ENCODE results near the gene GHR.
A peak's percentile ranks its signal among the peaks of the same experiment; 100 is the strongest.

The GHR gene

DNA sequence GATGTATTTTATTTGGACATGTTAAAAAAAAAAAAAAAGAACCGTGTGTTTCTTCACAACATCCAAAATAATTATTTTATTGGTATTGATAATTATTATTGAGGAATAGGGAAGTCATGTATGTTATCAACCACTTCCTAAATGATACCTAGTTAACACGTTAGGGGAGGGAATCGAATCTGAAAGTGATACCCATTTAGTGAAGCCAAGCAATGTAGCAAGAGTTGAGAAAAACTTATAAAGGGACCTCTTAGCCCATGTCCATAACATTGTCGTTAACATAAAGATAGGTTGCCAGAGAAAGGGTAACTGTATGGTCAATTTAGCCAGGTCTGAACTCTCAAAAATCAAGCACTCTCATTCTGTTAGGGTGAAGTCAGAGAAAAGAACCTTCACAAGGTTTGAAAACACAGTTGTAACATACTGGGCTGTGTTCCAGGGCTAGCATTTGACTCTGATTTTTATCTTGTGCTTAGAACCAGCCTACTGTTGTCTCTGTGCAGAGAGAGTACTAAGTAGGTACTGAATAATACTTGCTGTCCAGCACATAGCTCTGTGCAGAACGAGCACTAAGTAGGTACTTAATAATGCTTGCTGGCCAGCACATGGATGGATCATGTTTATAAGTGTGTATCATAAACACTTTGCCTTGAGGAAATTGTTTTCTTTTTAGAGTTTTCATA is 60.4 kb downstream of the GHR start:
- TF ChIP-seq, protein P1, sequence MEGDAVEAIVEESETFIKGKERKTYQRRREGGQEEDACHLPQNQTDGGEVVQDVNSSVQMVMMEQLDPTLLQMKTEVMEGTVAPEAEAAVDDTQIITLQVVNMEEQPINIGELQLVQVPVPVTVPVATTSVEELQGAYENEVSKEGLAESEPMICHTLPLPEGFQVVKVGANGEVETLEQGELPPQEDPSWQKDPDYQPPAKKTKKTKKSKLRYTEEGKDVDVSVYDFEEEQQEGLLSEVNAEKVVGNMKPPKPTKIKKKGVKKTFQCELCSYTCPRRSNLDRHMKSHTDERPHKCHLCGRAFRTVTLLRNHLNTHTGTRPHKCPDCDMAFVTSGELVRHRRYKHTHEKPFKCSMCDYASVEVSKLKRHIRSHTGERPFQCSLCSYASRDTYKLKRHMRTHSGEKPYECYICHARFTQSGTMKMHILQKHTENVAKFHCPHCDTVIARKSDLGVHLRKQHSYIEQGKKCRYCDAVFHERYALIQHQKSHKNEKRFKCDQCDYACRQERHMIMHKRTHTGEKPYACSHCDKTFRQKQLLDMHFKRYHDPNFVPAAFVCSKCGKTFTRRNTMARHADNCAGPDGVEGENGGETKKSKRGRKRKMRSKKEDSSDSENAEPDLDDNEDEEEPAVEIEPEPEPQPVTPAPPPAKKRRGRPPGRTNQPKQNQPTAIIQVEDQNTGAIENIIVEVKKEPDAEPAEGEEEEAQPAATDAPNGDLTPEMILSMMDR (conservative IDR thresholded peaks at IDR 0.05; ENCODE audit: low read depth), result no peak
- H3K27ac ChIP-seq, result no peak overlapping the region
- CTCF ChIA-PET, result no interaction called here
- DNase-seq (ENCODE audit: low spot score), result no peak
- POLR2A ChIA-PET (ENCODE audit: low non-redundant PET), result no interaction called here

DNA sequence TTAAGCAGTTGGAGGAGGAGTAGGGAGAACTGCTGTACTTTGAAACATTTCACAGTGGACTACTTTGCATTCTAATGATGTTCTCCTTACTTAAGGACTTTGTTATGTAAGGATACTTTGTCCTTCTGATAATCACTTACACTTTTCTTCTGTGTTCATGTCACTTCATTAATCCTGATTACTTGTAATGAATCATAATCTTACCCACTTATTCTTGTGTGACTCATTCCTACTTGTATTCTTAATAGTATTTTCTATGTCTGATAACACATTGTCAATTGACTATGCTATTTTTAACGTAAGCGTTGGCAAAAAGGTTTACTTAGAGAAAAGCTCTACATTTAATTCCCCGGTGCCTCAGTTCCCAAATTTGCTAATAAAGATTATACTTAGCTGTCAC is 63.8 kb downstream of the GHR start:
- ChIA-PET CTCF (no interaction called here), POLR2A (ENCODE audit: low non-redundant PET) (no interaction called here)
- DNase-seq (ENCODE audit: low spot score), result no peak
- H3K27ac ChIP-seq, result no peak overlapping the region
- TF ChIP-seq, protein P1 (conservative IDR thresholded peaks at IDR 0.05; ENCODE audit: low read depth), result no peak

DNA sequence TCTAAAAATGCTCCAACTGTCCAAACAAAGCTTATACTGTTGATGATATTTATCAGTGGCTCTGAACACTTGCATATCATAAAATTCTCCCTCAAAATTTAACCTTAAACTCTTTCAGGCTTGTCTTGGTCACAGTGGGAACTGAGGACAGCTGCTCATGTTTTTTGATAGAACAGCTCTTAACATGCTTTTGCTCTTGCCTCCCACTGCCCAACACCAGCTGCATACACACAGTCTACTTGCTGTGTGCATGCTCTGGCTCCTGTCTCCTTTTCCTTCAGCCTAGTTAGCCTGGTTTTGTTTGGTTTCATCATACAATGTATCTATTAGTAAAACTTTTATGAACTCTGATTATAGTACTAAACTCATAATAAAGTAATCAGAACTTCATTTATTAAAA is 64.6 kb downstream of the GHR start:
- H3K27ac ChIP-seq, result no peak overlapping the region
- DNase-seq (ENCODE audit: low spot score), result no peak
- ChIA-PET CTCF (no interaction called here), POLR2A (ENCODE audit: low non-redundant PET) (no interaction called here)
- TF ChIP-seq, protein P1 (conservative IDR thresholded peaks at IDR 0.05; ENCODE audit: low read depth), result no peak

DNA sequence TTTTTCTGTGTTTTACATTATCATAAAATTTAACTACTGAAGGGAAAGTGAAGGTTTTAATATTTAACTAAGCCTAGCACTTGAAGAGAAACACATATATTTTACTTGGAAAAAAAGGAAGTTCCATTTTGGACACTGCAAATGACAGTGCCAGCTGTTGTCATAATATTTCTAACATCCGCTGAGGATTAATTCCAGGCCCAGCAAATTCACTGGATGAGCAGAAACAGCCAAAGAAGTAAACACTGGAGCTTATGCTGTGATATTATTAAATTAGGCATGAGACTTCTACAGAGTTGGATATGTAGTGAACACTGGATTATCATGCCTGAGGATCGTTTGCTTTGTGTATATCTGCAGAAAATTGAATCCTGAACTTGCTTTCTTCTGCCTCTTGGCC is 67.6 kb downstream of the GHR start:
- DNase-seq (ENCODE audit: low spot score), result no peak
- ChIA-PET POLR2A (ENCODE audit: low non-redundant PET) (no interaction called here), CTCF (no interaction called here)
- TF ChIP-seq, protein P1 (conservative IDR thresholded peaks at IDR 0.05; ENCODE audit: low read depth), result no peak
- no peak overlapping the region for H3K27ac ChIP-seq

DNA sequence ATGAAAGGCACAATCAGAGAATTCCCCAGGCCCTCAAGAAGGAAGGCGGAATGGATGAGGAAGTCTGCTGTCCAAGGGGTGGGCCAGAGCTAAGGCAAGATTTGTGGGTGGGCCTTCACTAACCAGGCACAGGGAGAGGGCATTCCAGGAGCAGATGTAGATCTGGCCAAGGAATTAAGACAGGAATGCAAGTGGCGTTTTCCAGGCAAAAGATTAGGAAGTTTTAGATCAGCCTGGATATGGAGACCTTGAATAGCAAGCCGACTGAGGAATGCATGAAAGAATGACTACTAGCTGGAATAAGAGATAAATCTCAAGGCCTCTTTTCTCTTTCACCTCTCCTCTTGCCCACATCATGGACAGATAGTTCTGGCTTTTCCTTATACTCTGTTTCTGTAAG is 68.5 kb downstream of the GHR start:
- H3K27ac ChIP-seq, result no peak overlapping the region
- no peak for DNase-seq (ENCODE audit: low spot score)
- TF ChIP-seq, protein P1 (conservative IDR thresholded peaks at IDR 0.05; ENCODE audit: low read depth), result no peak
- POLR2A ChIA-PET (ENCODE audit: low non-redundant PET), result no interaction called here
- CTCF ChIA-PET, result no interaction called here

DNA sequence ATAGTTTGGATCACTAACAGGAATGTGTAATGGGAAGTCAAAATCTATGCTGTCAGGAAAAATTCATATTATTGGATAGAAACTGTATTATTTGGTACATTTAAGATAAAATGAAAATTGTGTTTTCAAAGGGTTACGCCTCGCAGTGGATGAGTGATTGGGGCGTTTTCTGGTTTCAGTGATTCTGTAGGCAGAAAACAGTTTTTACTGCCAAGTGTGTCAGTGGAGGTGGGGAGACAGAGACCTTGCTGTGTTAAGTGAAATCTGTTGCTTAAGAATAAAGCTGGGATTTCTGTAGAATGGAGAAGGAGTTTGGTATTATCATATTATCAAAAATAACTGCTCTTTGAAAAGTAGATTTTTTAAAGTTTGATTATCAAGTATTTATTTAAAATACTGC is 69.7 kb downstream of the GHR start:
- no peak overlapping the region for H3K27ac ChIP-seq
- CTCF ChIA-PET, result no interaction called here
- POLR2A ChIA-PET (ENCODE audit: low non-redundant PET), result no interaction called here
- TF ChIP-seq, protein P1 (conservative IDR thresholded peaks at IDR 0.05; ENCODE audit: low read depth), result no peak
- no peak for DNase-seq (ENCODE audit: low spot score)

DNA sequence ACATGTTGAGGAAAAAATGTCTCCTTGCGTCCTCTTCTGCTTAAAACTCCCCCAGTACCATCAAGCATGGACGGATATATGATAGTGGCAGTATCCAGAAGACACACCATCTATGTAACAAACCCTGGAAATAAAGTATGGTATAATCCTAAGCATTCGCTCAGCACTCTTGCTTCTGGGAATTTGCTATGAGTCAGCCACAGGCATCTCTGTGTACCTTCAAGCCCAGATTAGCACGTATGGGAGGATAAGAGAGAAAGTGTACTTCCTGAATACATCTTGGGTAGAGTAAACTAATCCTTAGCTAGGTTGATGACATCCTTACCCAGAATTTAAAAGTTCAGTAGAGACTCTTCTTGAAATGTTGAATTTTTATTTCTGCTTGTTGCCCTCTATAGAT is 71.2 kb downstream of the GHR start:
- TF ChIP-seq, protein P1 (conservative IDR thresholded peaks at IDR 0.05; ENCODE audit: low read depth), result no peak
- ChIA-PET CTCF (no interaction called here), POLR2A (ENCODE audit: low non-redundant PET) (no interaction called here)
- DNase-seq (ENCODE audit: low spot score), result peak; percentile 30
- H3K27ac ChIP-seq, result no peak overlapping the region
